Inferior parietal cortex (tissue), 1 donor: ENCODE measurements around the gene ZNF362.

Experiments used
- DNase-seq: peaks from one replicate; pipeline ENCODE4 v3.0.0-alpha.2; 2016; ENCODE audit errors: extremely low spot score

ZNF362 gene

GRCh38 chr1:33244143-33244808 lies 12.0 kb upstream of the ZNF362 start:
- no peak for DNase-seq

GRCh38 chr1:33244809-33245186 lies 11.5 kb upstream of the ZNF362 start:
- no peak for DNase-seq

GRCh38 chr1:33246171-33246570 lies 10.1 kb upstream of the ZNF362 start:
- no peak for DNase-seq

GRCh38 chr1:33247545-33247944 lies 8.7 kb upstream of the ZNF362 start:
- DNase-seq = no peak

GRCh38 chr1:33248244-33248643 lies 8.0 kb upstream of the ZNF362 start:
- DNase-seq = no peak

GRCh38 chr1:33249422-33249821 lies 6.9 kb upstream of the ZNF362 start:
- no peak for DNase-seq

- no peak for DNase-seq
These were observed 6.1 kb upstream of the ZNF362 start for GRCh38 chr1:33250217-33250616.

GRCh38 chr1:33250724-33251123 lies 5.6 kb upstream of the ZNF362 start:
- no peak for DNase-seq

- no peak for DNase-seq
These were observed 1.8 kb upstream of the ZNF362 start for GRCh38 chr1:33254491-33254890.

GRCh38 chr1:33255347-33256220 lies 708 bp upstream of the ZNF362 start:
- DNase-seq = peak; percentile 6

GRCh38 chr1:33256221-33256470 lies 146 bp upstream of the ZNF362 start:
- DNase-seq = no peak

- DNase-seq = no peak
These were observed 997 bp downstream of the ZNF362 start for GRCh38 chr1:33257207-33257771.

GRCh38 chr1:33257772-33258712 lies 1.8 kb downstream of the ZNF362 start:
- no peak for DNase-seq

- no peak for DNase-seq
These were observed 2.5 kb downstream of the ZNF362 start for GRCh38 chr1:33258788-33259274.

GRCh38 chr1:33259879-33260278 lies 3.6 kb downstream of the ZNF362 start:
- no peak for DNase-seq

GRCh38 chr1:33260439-33260838 lies 4.1 kb downstream of the ZNF362 start:
- DNase-seq = no peak

- DNase-seq = no peak
These were observed 5.1 kb downstream of the ZNF362 start for GRCh38 chr1:33261344-33261743.

GRCh38 chr1:33263890-33264504 lies 7.7 kb downstream of the ZNF362 start:
- DNase-seq = no peak

GRCh38 chr1:33265780-33266605 lies 9.7 kb downstream of the ZNF362 start:
- DNase-seq = no peak

GRCh38 chr1:33266766-33267165 lies 10.5 kb downstream of the ZNF362 start:
- no peak for DNase-seq
